Erythroblast (primary cell): ENCODE results near the gene CLMN.

Experiments used
- GATA1 ChIP-seq: IDR thresholded peaks from 2 replicates; pipeline ENCODE4 v1.6.1; 2011; ENCODE audit warnings: low read depth, mild to moderate bottlenecking, control low read depth, low read length, moderate library complexity
- POLR2A ChIP-seq: IDR thresholded peaks from 2 replicates; pipeline ENCODE4 v1.6.1; 2011; ENCODE audit warnings: mild to moderate bottlenecking, low read length

- TF ChIP-seq POLR2A (no peak), GATA1 (no peak)
These were observed 44.2 kb downstream of the CLMN start for GRCh38 chr14:95275494-95275893.
